HepG2 (cell line): ENCODE results near the gene PPP6R2. TPM values are rescaled to one million over a fixed set of nuclear protein-coding genes. Genes with fewer than 3 reads are reported as not detected.

Source experiments
- GFI1 ChIP-seq: sonication (generic); formaldehyde crosslinking; IDR thresholded peaks from 2 replicates; pipeline ENCODE4 v1.5.0; 2020; ENCODE audit warnings: missing genetic modification reagents, mild to moderate bottlenecking, borderline replicate concordance
- HOXA3 ChIP-seq: sonication (generic); formaldehyde crosslinking; IDR thresholded peaks from 2 replicates; pipeline ENCODE4 v1.5.0; 2020; ENCODE audit warnings: missing genetic modification reagents
- MED13 ChIP-seq: sonication (generic); formaldehyde crosslinking; IDR thresholded peaks from 2 replicates; pipeline ENCODE4 v1.5.0; 2020; ENCODE audit warnings: missing genetic modification reagents
- MYPOP ChIP-seq: sonication (generic); formaldehyde crosslinking; IDR thresholded peaks from 2 replicates; pipeline ENCODE4 v1.8.1; 2023; ENCODE audit warnings: mild to moderate bottlenecking, moderate library complexity, missing genetic modification reagents
- POLR2G ChIP-seq: fragments of 200-400 bp; formaldehyde crosslinking; IDR thresholded peaks from 2 replicates; pipeline ENCODE4 v1.6.1; 2018; ENCODE audit warnings: mild to moderate bottlenecking, low read depth, low read length, moderate library complexity
- SIN3A ChIP-seq: IDR thresholded peaks from 2 replicates; pipeline ENCODE4 v1.6.1; 2011; ENCODE audit warnings: low read depth, mild to moderate bottlenecking, control low read depth, low read length, borderline replicate concordance
- TBX2 ChIP-seq: sonication (generic); formaldehyde crosslinking; IDR thresholded peaks from 2 replicates; pipeline ENCODE4 v1.5.0; 2020; ENCODE audit warnings: missing genetic modification reagents, mild to moderate bottlenecking, borderline replicate concordance
- ZBTB2 ChIP-seq: sonication (generic); formaldehyde crosslinking; IDR thresholded peaks from 2 replicates; pipeline ENCODE4 v1.8.0; 2022; ENCODE audit warnings: low read depth, missing genetic modification reagents
- ZFP82 ChIP-seq: sonication (generic); formaldehyde crosslinking; IDR thresholded peaks from 2 replicates; pipeline ENCODE4 v1.5.1; 2020; ENCODE audit warnings: mild to moderate bottlenecking, missing genetic modification reagents, borderline replicate concordance
- ZFP90 ChIP-seq: sonication (generic); formaldehyde crosslinking; IDR thresholded peaks from 2 replicates; pipeline ENCODE4 v1.8.0; 2022; ENCODE audit warnings: missing genetic modification reagents, mild to moderate bottlenecking, inconsistent platforms, borderline replicate concordance
- ZFX ChIP-seq: sonication (generic); formaldehyde crosslinking; IDR thresholded peaks from 2 replicates; pipeline ENCODE4 v1.4.0; 2020; ENCODE audit warnings: mild to moderate bottlenecking, low read depth, missing genetic modification reagents, moderate library complexity
- ZFY ChIP-seq: sonication (generic); formaldehyde crosslinking; IDR thresholded peaks from 2 replicates; pipeline ENCODE4 v1.4.0; 2020; ENCODE audit warnings: missing genetic modification reagents
- ZNF552 ChIP-seq: sonication (generic); formaldehyde crosslinking; IDR thresholded peaks from 2 replicates; pipeline ENCODE4 v1.9.0; 2022; ENCODE audit warnings: missing genetic modification reagents, mild to moderate bottlenecking, borderline replicate concordance
- ZNF589 ChIP-seq: sonication (generic); formaldehyde crosslinking; conservative IDR thresholded peaks from 2 replicates; pipeline ENCODE4 v1.8.0; 2022; ENCODE audit warnings: mild to moderate bottlenecking, moderate library complexity, missing genetic modification reagents
- ZNF639 ChIP-seq: conservative IDR thresholded peaks from 2 replicates; pipeline ENCODE4 v1.6.1; 2018; ENCODE audit warnings: missing genetic modification reagents
- ZNF775 ChIP-seq: sonication (generic); formaldehyde crosslinking; IDR thresholded peaks from 2 replicates; pipeline ENCODE4 v1.4.0; 2020; ENCODE audit warnings: missing genetic modification reagents, mild to moderate bottlenecking, moderate library complexity, borderline replicate concordance
- ZNF780A ChIP-seq: sonication (generic); formaldehyde crosslinking; IDR thresholded peaks from 2 replicates; pipeline ENCODE4 v1.8.0; 2022; ENCODE audit warnings: mild to moderate bottlenecking, missing genetic modification reagents, moderate library complexity
- ZUFSP ChIP-seq: sonication (generic); formaldehyde crosslinking; IDR thresholded peaks from 2 replicates; pipeline ENCODE4 v1.9.0; 2021; ENCODE audit warnings: missing genetic modification reagents, mild to moderate bottlenecking, borderline replicate concordance
- polyA plus RNA-seq, 8 experiments: library from polyadenylated mRNA; depleted of rRNA in 3 of 8; stranded (reverse) in 7 of 8; unstranded in 1 of 8; fragments of >200 nt; fragmentation: Illumina TruSeq in 4 of 8; extraction: Trizol in 4 of 8; gene quantifications; 2 replicates each; pipeline versions ENCODE4 v1.2.1 to v1.2.3, GENCODE V29; 2011 to 2016; ENCODE audit warnings: low read depth in 4 of 8, missing spikeins in 1 of 8, mixed read lengths in 1 of 8; ENCODE audit not compliant: insufficient read depth in 1 of 8
- total RNA-seq, 5 experiments: library from RNA; depleted of rRNA; stranded (reverse); fragments of >200 nt; fragmentation: Illumina TruSeq; extraction: Trizol; gene quantifications; 2 replicates each; pipeline ENCODE4 v1.2.3, GENCODE V29; 2016; ENCODE audit warnings: low read depth in 1 of 5
- TF ChIP-seq, protein P1 (sequence below): sonication (generic); formaldehyde crosslinking; IDR thresholded peaks from 2 replicates; pipeline ENCODE4 v1.4.0; 2020; ENCODE audit warnings: missing genetic modification reagents

Gene PPP6R2
- total and polyA plus RNA-seq, 2 of the 13 experiments (the other 11 are each of a cell fraction or from before 2014, with no cell fraction given) = 55.0 to 102 TPM

GRCh38 chr22:50306753-50307749 is 36.1 kb upstream of the PPP6R2 start, which contains the start of gene PLXNB2 (continued):
- TF ChIP-seq ZBTB2 (CRISPR knock-in tag) (peak; percentile 31; the same call in 1 of the 2 replicates), ZFY (CRISPR knock-in tag) (peak; percentile 66), TBX2 (CRISPR knock-in tag) (peak; percentile 41; the same call in 1 of the 2 replicates), ZNF639 (0 out of 2 replicates have a peak, but pooled peaks have one; percentile 3), MYPOP (CRISPR knock-in tag) (peak; percentile 97), ZUFSP (no peak), HOXA3 (CRISPR knock-in tag) (peak; percentile 37; the same call in 1 of the 2 replicates), ZFP90 (CRISPR knock-in tag) (no peak; the same call in 1 of the 2 replicates), ZFP82 (CRISPR knock-in tag) (peak; percentile 76; the same call in 1 of the 2 replicates), POLR2G (peak; percentile 67), ZNF589 (CRISPR knock-in tag) (no peak), SIN3A (peak; percentile 52; the same call in 1 of the 2 replicates), MED13 (CRISPR knock-in tag) (0 out of 2 replicates have a peak, but pooled peaks have one; percentile 13), GFI1 (peak; percentile 19; the same call in 1 of the 2 replicates), ZNF775 (CRISPR knock-in tag) (no peak), ZNF552 (CRISPR knock-in tag) (0 out of 2 replicates have a peak, but pooled peaks have one; percentile 41), ZNF780A (CRISPR knock-in tag) (0 out of 2 replicates have a peak, but pooled peaks have one; percentile 46), ZFX (CRISPR knock-in tag) (peak; percentile 82)
- TF ChIP-seq, protein P1, sequence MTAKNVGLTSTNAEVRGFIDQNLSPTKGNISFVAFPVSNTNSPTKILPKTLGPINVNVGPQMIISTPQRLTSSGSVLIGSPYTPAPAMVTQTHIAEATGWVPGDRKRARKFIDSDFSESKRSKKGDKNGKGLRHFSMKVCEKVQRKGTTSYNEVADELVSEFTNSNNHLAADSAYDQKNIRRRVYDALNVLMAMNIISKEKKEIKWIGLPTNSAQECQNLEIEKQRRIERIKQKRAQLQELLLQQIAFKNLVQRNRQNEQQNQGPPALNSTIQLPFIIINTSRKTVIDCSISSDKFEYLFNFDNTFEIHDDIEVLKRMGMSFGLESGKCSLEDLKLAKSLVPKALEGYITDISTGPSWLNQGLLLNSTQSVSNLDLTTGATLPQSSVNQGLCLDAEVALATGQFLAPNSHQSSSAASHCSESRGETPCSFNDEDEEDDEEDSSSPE (CRISPR knock-in tag) = 0 out of 2 replicates have a peak, but pooled peaks have one; percentile 62
